Cardiac fibroblast (primary cell): ENCODE results near the gene XPA.

Source experiments
- DNase-seq, 2 donors: peaks; one replicate each; pipeline versions ENCODE4 v3.0.0 to v3.0.0-alpha.2; 2010; ENCODE audit warnings: low read depth in 2 of 2
- H3K4me3 ChIP-seq, 2 donors: replicated peaks in 1 of 2; 1 replicate in 1 of 2; 2 replicates in 1 of 2; pipeline ENCODE4 v1.5.1; 2011; ENCODE audit warnings: low read depth in 2 of 2, low read length in 2 of 2, mild to moderate bottlenecking in 2 of 2, moderate library complexity in 1 of 2
- CTCF ChIP-seq: IDR thresholded peaks from one replicate; pipeline ENCODE4 v1.5.1; 2011; ENCODE audit warnings: low read depth, mild to moderate bottlenecking, low read length, inconsistent platforms

XPA gene

DNA sequence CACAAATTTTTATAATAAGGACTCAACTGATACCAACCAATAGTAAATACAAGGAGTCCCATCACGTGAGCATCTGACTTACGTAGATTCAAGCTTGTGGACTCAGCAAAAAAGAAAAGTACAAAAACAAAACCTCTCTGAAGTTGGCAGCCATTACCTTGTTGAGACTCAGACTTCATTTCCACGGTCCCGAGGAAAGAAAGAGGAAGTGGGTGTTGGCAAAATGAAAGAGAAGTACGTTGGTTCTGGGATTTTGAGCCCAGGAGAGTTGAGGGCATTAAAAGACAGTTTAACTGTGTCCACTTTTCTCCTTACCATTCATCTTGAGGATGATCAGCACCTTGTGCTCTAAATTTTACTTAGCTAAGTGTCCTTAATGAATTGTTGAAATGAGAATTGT lies 36.8 kb downstream of the XPA start:
- H3K4me3 ChIP-seq, result no peak overlapping the region
- DNase-seq, result no peak
- no peak for TF ChIP-seq CTCF

DNA sequence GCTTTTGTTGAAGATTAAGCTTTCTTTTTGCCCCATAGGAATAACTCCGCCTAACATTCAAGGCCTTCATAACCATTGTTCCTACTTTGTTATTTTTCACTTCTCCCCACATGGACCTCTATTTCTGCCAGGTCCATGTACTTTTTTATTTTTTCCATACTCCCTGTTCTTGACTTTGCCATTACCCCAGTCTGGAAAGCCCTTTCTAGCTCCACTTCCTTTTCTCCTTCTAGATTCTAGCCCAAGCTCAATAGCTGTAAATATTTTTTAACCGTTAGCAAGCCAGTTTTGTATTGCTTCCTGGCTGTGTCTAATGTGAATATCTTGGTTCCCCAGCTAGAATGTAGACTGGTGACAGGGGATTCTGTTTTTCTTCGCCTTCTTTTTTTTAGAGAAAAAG lies 37.4 kb downstream of the XPA start:
- TF ChIP-seq CTCF, result no peak
- DNase-seq, result no peak
- no peak overlapping the region for H3K4me3 ChIP-seq

- no peak for TF ChIP-seq CTCF
- no peak overlapping the region for H3K4me3 ChIP-seq
- DNase-seq, result no peak
Measured at GRCh38 chr9:97658707-97659106, 38.4 kb downstream of the XPA start.

DNA sequence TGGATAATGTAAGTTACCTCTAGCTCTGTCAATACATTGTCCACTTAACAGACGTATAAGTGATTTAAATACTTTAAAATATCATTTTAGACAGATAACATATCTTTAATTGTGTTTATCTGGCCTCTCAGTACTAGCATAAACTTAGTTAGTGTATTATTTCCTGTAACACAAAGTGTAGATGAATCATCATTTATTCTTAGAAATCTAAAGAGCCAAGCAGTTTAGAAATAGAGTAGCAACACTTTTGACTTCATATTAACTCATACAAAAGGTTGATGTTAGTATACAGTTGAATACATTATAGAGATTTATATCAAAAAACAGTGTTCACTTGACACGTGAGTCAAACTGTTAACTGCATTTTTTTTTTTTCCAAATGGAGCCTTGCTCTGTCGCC lies 45.5 kb downstream of the XPA start:
- no peak overlapping the region for H3K4me3 ChIP-seq
- no peak for TF ChIP-seq CTCF
- peak in 1 of 2 donors; percentile 12 for DNase-seq

DNA sequence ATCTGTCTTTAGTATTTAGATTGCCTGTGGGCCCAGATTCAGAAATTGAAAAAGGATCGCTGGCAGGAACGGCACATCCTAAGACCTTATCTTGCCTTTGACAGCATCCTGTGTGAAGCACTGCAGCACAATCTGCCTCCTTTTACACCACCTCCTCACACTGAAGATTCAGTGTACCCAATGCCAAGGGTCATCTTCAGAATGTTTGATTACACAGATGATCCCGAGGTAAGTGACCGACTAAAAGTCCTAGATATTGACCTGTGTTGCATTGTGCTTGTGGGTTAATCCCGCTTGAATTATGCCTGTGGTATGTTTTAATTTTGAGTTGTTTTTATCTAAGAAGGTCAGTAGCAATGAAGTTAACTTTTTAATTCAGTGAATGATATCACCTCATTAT lies 49.1 kb downstream of the XPA start:
- no peak overlapping the region for H3K4me3 ChIP-seq

DNA sequence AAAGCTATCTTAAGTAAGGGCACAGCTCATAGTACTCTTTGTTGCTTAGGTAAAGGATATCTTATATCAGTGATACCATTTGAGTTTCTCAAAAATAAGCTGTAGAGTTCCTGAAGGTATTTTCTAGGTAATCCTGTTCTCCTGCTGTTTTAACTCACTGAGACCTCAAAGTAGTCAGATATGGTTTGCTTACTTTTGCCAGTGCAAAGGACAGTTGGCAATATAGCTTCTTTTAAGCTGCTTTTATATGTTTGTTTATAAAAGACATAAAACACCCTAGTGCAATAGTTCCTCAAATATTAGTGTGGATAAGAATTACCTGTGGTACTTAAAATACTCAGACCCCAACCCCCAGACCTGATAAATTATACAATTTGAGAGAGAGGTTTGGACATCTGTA lies 51.4 kb downstream of the XPA start:
- H3K4me3 ChIP-seq, result no peak overlapping the region
- no peak for TF ChIP-seq CTCF
- DNase-seq, result no peak

More for the DNA sequence above, 49.1 kb downstream of the XPA start:
- no peak for TF ChIP-seq CTCF
- DNase-seq, result no peak

DNA sequence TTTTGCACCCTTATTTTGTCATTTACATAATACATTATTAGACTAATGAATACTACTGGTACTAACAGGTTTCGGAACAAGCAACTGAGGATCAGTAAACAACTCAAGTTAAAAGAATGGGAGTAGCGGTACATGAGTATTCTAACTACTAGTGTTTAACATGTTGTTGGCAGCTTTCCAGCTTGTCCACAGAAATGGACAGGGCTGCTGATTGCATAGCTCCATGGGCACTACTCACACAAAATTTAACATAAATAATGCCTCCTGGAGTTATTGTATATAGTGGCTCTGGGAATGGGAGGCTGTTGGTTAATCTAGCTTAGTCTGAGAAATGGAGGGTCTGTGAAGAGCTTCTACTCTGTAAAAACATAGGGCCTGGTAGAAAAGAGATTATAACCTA lies 56.8 kb downstream of the XPA start:
- no peak for TF ChIP-seq CTCF
- DNase-seq, result no peak
- no peak overlapping the region for H3K4me3 ChIP-seq
